Measurements from ENCODE around the gene EIF2A. TPM values are rescaled to one million over a fixed set of nuclear protein-coding genes. Genes with fewer than 3 reads are reported as not detected.

Gene EIF2A
- total RNA-seq, 1 experiment from 2014 or later = 96.4 TPM

GRCh38 chr3:150611666-150612065 is 65.1 kb downstream of the EIF2A start:
- ChIA-PET POLR2A (ENCODE audit: unreplicated experiment) (no interaction called here), CTCF (no interaction called here)
- TF ChIP-seq CTCF (conservative IDR thresholded peaks at IDR 0.05) (no peak), EZH2 (IDR thresholded peaks at IDR 0.05; ENCODE audit: low read depth) (no peak)
- no peaks in the 10 kb centered on the region for H3K9me3 ChIP-seq (ENCODE audit: insufficient read depth, low read depth)
- 0 out of 2 replicates have a peak, but pooled peaks cover 6% of the 10 kb centered on the region for H4K20me1 ChIP-seq (ENCODE audit: insufficient read depth)
- peaks cover 29% of the 10 kb centered on the region for H3K36me3 ChIP-seq (ENCODE audit: low read depth)
- BruUV-seq (replicated peaks) = no TSS peak
- intact Hi-C loops (cut with micrococcal nuclease; ENCODE audit: unreplicated experiment) = no loop called here
- no peak overlapping the region for H2AFZ ChIP-seq
- no peaks in the 10 kb centered on the region for H3K9me2 ChIP-seq (ENCODE audit: insufficient read depth)
- peaks cover 79% of the 10 kb centered on the region for H3K79me2 ChIP-seq (ENCODE audit: low read depth)
- H3K27ac ChIP-seq = no peak overlapping the region
- H3F3A ChIP-seq (ENCODE audit: insufficient read depth, low read depth) = no peaks in the 10 kb centered on the region
- H3K4me1 ChIP-seq (replicated peaks; ENCODE audit: insufficient read depth) = no peaks in the 10 kb centered on the region; the same call in 1 of the 2 replicates
- no peak overlapping the region for H3K4me3 ChIP-seq
- H3K4me2 ChIP-seq = no peak overlapping the region
- no peaks in the 10 kb centered on the region for H3K27me3 ChIP-seq (ENCODE audit: insufficient read depth, low read depth)
- DNase-seq = no peak

- no peaks in the 10 kb centered on the region for H3K9me3 ChIP-seq (ENCODE audit: insufficient read depth, low read depth)
- H3K27me3 ChIP-seq (ENCODE audit: insufficient read depth, low read depth) = no peaks in the 10 kb centered on the region
- no TSS peak for BruUV-seq (replicated peaks)
Observed at GRCh38 chr3:150612494-150612893, 65.9 kb downstream of the EIF2A start.

GRCh38 chr3:150613034-150613433 is 66.4 kb downstream of the EIF2A start:
- peaks cover 78% of the 10 kb centered on the region for H3K79me2 ChIP-seq (ENCODE audit: low read depth)
- TF ChIP-seq CTCF (conservative IDR thresholded peaks at IDR 0.05) (no peak), EZH2 (IDR thresholded peaks at IDR 0.05; ENCODE audit: low read depth) (no peak)
- H3K27ac ChIP-seq = no peak overlapping the region
- H2AFZ ChIP-seq = no peak overlapping the region
- no peaks in the 10 kb centered on the region for H3F3A ChIP-seq (ENCODE audit: insufficient read depth, low read depth)
- 0 out of 2 replicates have a peak, but pooled peaks cover 6% of the 10 kb centered on the region for H4K20me1 ChIP-seq (ENCODE audit: insufficient read depth)
- CTCF ChIA-PET = no interaction called here
- H3K4me2 ChIP-seq = no peak overlapping the region
- no peak for DNase-seq
- no peaks in the 10 kb centered on the region for H3K27me3 ChIP-seq (ENCODE audit: insufficient read depth, low read depth)
- BruUV-seq (replicated peaks) = no TSS peak
- intact Hi-C loops (cut with micrococcal nuclease; ENCODE audit: unreplicated experiment) = no loop called here
- no peak overlapping the region for H3K4me3 ChIP-seq
- H3K4me1 ChIP-seq (replicated peaks; ENCODE audit: insufficient read depth) = no peaks in the 10 kb centered on the region; the same call in 1 of the 2 replicates
- POLR2A ChIA-PET (ENCODE audit: unreplicated experiment) = no interaction called here
- H3K9me2 ChIP-seq (ENCODE audit: insufficient read depth) = no peaks in the 10 kb centered on the region
- H3K9me3 ChIP-seq (ENCODE audit: insufficient read depth, low read depth) = no peaks in the 10 kb centered on the region
- peaks cover 23% of the 10 kb centered on the region for H3K36me3 ChIP-seq (ENCODE audit: low read depth)

More at GRCh38 chr3:150612494-150612893, 65.9 kb downstream of the EIF2A start:
- Histone ChIP-seq H3K4me3 (no peak overlapping the region), H3K4me2 (no peak overlapping the region), H3K9me2 (ENCODE audit: insufficient read depth) (no peaks in the 10 kb centered on the region), H4K20me1 (ENCODE audit: insufficient read depth) (0 out of 2 replicates have a peak, but pooled peaks cover 6% of the 10 kb centered on the region), H3F3A (ENCODE audit: insufficient read depth, low read depth) (no peaks in the 10 kb centered on the region), H3K27ac (no peak overlapping the region), H3K79me2 (ENCODE audit: low read depth) (peaks cover 79% of the 10 kb centered on the region), H2AFZ (no peak overlapping the region), H3K4me1 (replicated peaks; ENCODE audit: insufficient read depth) (no peaks in the 10 kb centered on the region; the same call in 1 of the 2 replicates), H3K36me3 (ENCODE audit: low read depth) (peaks cover 23% of the 10 kb centered on the region)
- ChIA-PET POLR2A (ENCODE audit: unreplicated experiment) (no interaction called here), CTCF (no interaction called here)
- no peak for DNase-seq
- TF ChIP-seq CTCF (conservative IDR thresholded peaks at IDR 0.05) = no peak
- TF ChIP-seq EZH2 (IDR thresholded peaks at IDR 0.05; ENCODE audit: low read depth) = no peak
- intact Hi-C loops (cut with micrococcal nuclease; ENCODE audit: unreplicated experiment) = no loop called here
